Mesendoderm (in vitro differentiated cells): Measurements from ENCODE around the gene AQP1.

Experiments used
- DNase-seq: peaks from one replicate; pipeline ENCODE4 v3.0.0; 2013
- H2AK5ac ChIP-seq: 2 replicates; pipeline ENCODE4 v1.6.1; 2013; ENCODE audit warnings: low read length, inconsistent platforms
- H2BK120ac ChIP-seq: 2 replicates; pipeline ENCODE4 v1.6.1; 2013; ENCODE audit warnings: low read depth, mild to moderate bottlenecking, low read length, moderate library complexity, mixed read lengths
- H2BK15ac ChIP-seq: replicated peaks from 2 replicates; pipeline ENCODE4 v1.6.1; 2013; ENCODE audit warnings: low read depth, mild to moderate bottlenecking, moderate library complexity
- H2BK5ac ChIP-seq: 2 replicates; pipeline ENCODE4 v1.6.1; 2013; ENCODE audit warnings: low read length, inconsistent platforms
- H3K18ac ChIP-seq: 2 replicates; pipeline ENCODE4 v1.6.1; 2013; ENCODE audit warnings: mild to moderate bottlenecking, low read length, mixed read lengths
- H3K23ac ChIP-seq: one replicate; pipeline ENCODE4 v1.6.1; 2013; ENCODE audit warnings: low read length
- H3K27ac ChIP-seq: 2 replicates; pipeline ENCODE4 v1.5.1; 2013; ENCODE audit warnings: low read depth, mild to moderate bottlenecking, inconsistent platforms, low read length, moderate library complexity
- H3K27me3 ChIP-seq: 2 replicates; pipeline ENCODE4 v1.6.1; 2013; ENCODE audit warnings: low read length, control low read depth, mild to moderate bottlenecking, inconsistent platforms; ENCODE audit not compliant: insufficient read depth, poor library complexity
- H3K36me3 ChIP-seq: 2 replicates; pipeline ENCODE4 v1.6.1; 2013; ENCODE audit warnings: low read length, inconsistent platforms; ENCODE audit not compliant: control insufficient read depth, insufficient read depth
- H3K4ac ChIP-seq: one replicate; pipeline ENCODE4 v1.6.1; 2013; ENCODE audit warnings: low read depth, mild to moderate bottlenecking, low read length, moderate library complexity
- H3K4me1 ChIP-seq: 2 replicates; pipeline ENCODE4 v1.6.1; 2013; ENCODE audit warnings: low read depth, low read length, inconsistent platforms; ENCODE audit not compliant: control insufficient read depth
- H3K4me2 ChIP-seq: 2 replicates; pipeline ENCODE4 v1.6.1; 2013; ENCODE audit warnings: low read length
- H3K4me3 ChIP-seq: 2 replicates; pipeline ENCODE4 v1.5.1; 2013; ENCODE audit warnings: mild to moderate bottlenecking, low read length
- H3K56ac ChIP-seq: one replicate; pipeline ENCODE4 v1.6.1; 2013; ENCODE audit warnings: low read length
- H3K79me1 ChIP-seq: 2 replicates; pipeline ENCODE4 v1.6.1; 2013; ENCODE audit warnings: low read length, inconsistent platforms
- H3K79me2 ChIP-seq: 2 replicates; pipeline ENCODE4 v1.6.1; 2013; ENCODE audit warnings: mild to moderate bottlenecking, low read length; ENCODE audit not compliant: control insufficient read depth, insufficient read depth
- H3K9ac ChIP-seq: 2 replicates; pipeline ENCODE4 v1.6.1; 2013; ENCODE audit warnings: low read length, inconsistent platforms
- H4K5ac ChIP-seq: one replicate; pipeline ENCODE4 v1.6.1; 2013; ENCODE audit warnings: low read length
- H4K8ac ChIP-seq: one replicate; pipeline ENCODE4 v1.6.1; 2013; ENCODE audit warnings: low read depth, mild to moderate bottlenecking, control low read depth, low read length, moderate library complexity
- WGBS: extraction: QIAGEN DNeasy Blood & Tissue Kit; methylation state at CpG from one replicate; pipeline ENCODE4 v1.1.7; 2013; ENCODE audit warnings: low lambda C conversion rate, missing lambda C conversion rate; ENCODE audit not compliant: insufficient coverage; ENCODE audit errors: extremely low coverage; 5-methylcytosine and 5-hydroxymethylcytosine counted together

The AQP1 gene

GRCh38 chr7:30927559-30927958 lies 15.9 kb downstream of the AQP1 start:
- no peak overlapping the region for H3K23ac ChIP-seq
- H2AK5ac ChIP-seq = no peak overlapping the region
- H2BK5ac ChIP-seq = no peak overlapping the region
- no CpG with 5 or more reads among the region's 3 CpGs for WGBS
- H3K56ac ChIP-seq = no peak overlapping the region
- H2BK15ac ChIP-seq = no peak overlapping the region
- no peak overlapping the region for H3K4me3 ChIP-seq
- H4K8ac ChIP-seq = no peak overlapping the region
- no peak overlapping the region for H3K9ac ChIP-seq
- DNase-seq = no peak
- no peaks in the 10 kb centered on the region for H3K27me3 ChIP-seq
- no peaks in the 10 kb centered on the region for H3K4me1 ChIP-seq
- H3K79me2 ChIP-seq = no peaks in the 10 kb centered on the region
- no peak overlapping the region for H3K4ac ChIP-seq
- no peak overlapping the region for H3K27ac ChIP-seq
- no peak overlapping the region for H3K18ac ChIP-seq
- H3K79me1 ChIP-seq = no peaks in the 10 kb centered on the region
- no peak overlapping the region for H2BK120ac ChIP-seq
- no peak overlapping the region for H4K5ac ChIP-seq
- no peaks in the 10 kb centered on the region for H3K36me3 ChIP-seq
- no peak overlapping the region for H3K4me2 ChIP-seq

- no peaks in the 10 kb centered on the region for H3K27me3 ChIP-seq
- H3K79me2 ChIP-seq = no peaks in the 10 kb centered on the region
- WGBS = no CpG with 5 or more reads among the region's 13 CpGs
- no peak overlapping the region for H3K23ac ChIP-seq
- H4K8ac ChIP-seq = no peak overlapping the region
- H4K5ac ChIP-seq = no peak overlapping the region
- H3K56ac ChIP-seq = no peak overlapping the region
- H3K4me2 ChIP-seq = no peak overlapping the region
- H3K4ac ChIP-seq = no peak overlapping the region
- H3K36me3 ChIP-seq = no peaks in the 10 kb centered on the region
- H2AK5ac ChIP-seq = no peak overlapping the region
- H2BK5ac ChIP-seq = no peak overlapping the region
- H2BK120ac ChIP-seq = no peak overlapping the region
- no peak overlapping the region for H3K27ac ChIP-seq
- H3K18ac ChIP-seq = no peak overlapping the region
- no peaks in the 10 kb centered on the region for H3K4me1 ChIP-seq
- no peaks in the 10 kb centered on the region for H3K79me1 ChIP-seq
- no peak overlapping the region for H3K9ac ChIP-seq
- no peak for DNase-seq
- H3K4me3 ChIP-seq = no peak overlapping the region
- H2BK15ac ChIP-seq = no peak overlapping the region
Measured at GRCh38 chr7:30928254-30928872, 16.7 kb downstream of the AQP1 start.

- Histone ChIP-seq H2BK5ac (no peak overlapping the region), H4K8ac (no peak overlapping the region), H4K5ac (no peak overlapping the region), H3K79me2 (no peaks in the 10 kb centered on the region), H3K27me3 (no peaks in the 10 kb centered on the region), H3K18ac (no peak overlapping the region), H3K56ac (no peak overlapping the region), H3K36me3 (no peaks in the 10 kb centered on the region), H3K4me3 (no peak overlapping the region), H2BK120ac (no peak overlapping the region), H3K4ac (no peak overlapping the region), H2AK5ac (no peak overlapping the region), H3K4me1 (no peaks in the 10 kb centered on the region), H3K27ac (no peak overlapping the region), H3K4me2 (no peak overlapping the region), H3K23ac (no peak overlapping the region), H2BK15ac (no peak overlapping the region), H3K79me1 (no peaks in the 10 kb centered on the region), H3K9ac (no peak overlapping the region)
- WGBS = no CpG with 5 or more reads among the region's 4 CpGs
- no peak for DNase-seq
Measured at GRCh38 chr7:30929686-30930085, 18.0 kb downstream of the AQP1 start.

- Histone ChIP-seq H2BK120ac (no peak overlapping the region), H3K18ac (no peak overlapping the region), H3K27ac (no peak overlapping the region), H3K79me1 (no peaks in the 10 kb centered on the region), H3K4me3 (no peak overlapping the region), H3K79me2 (no peaks in the 10 kb centered on the region), H3K9ac (no peak overlapping the region), H3K56ac (no peak overlapping the region), H2BK15ac (no peak overlapping the region), H3K4me1 (no peaks in the 10 kb centered on the region), H4K5ac (no peak overlapping the region), H4K8ac (no peak overlapping the region), H3K36me3 (no peaks in the 10 kb centered on the region), H3K23ac (no peak overlapping the region), H3K4me2 (no peak overlapping the region), H3K4ac (no peak overlapping the region), H2BK5ac (no peak overlapping the region), H3K27me3 (no peaks in the 10 kb centered on the region), H2AK5ac (no peak overlapping the region)
- no CpG with 5 or more reads among the region's 8 CpGs for WGBS
- DNase-seq = no peak
Measured at GRCh38 chr7:30930621-30931020, 19.0 kb downstream of the AQP1 start.

- WGBS = no CpG with 5 or more reads among the region's 24 CpGs
- no peaks in the 10 kb centered on the region for H3K79me1 ChIP-seq
- DNase-seq = peak; percentile 51
Measured at GRCh38 chr7:30931161-30931928, 19.7 kb downstream of the AQP1 start.

More at GRCh38 chr7:30931161-30931928, 19.7 kb downstream of the AQP1 start:
- no peaks in the 10 kb centered on the region for H3K79me2 ChIP-seq
- no peak overlapping the region for H3K9ac ChIP-seq
- H3K4ac ChIP-seq = no peak overlapping the region
- H3K36me3 ChIP-seq = no peaks in the 10 kb centered on the region
- no peak overlapping the region for H3K4me2 ChIP-seq
- H2BK120ac ChIP-seq = no peak overlapping the region
- H2AK5ac ChIP-seq = no peak overlapping the region
- no peaks in the 10 kb centered on the region for H3K27me3 ChIP-seq
- no peaks in the 10 kb centered on the region for H3K4me1 ChIP-seq
- H4K8ac ChIP-seq = no peak overlapping the region
- no peak overlapping the region for H2BK15ac ChIP-seq
- no peak overlapping the region for H3K56ac ChIP-seq
- no peak overlapping the region for H2BK5ac ChIP-seq
- H4K5ac ChIP-seq = no peak overlapping the region
- H3K23ac ChIP-seq = no peak overlapping the region
- H3K27ac ChIP-seq = no peak overlapping the region
- H3K18ac ChIP-seq = no peak overlapping the region
- no peak overlapping the region for H3K4me3 ChIP-seq
